ENCODE measurements around the gene SELENOM.

DNA sequence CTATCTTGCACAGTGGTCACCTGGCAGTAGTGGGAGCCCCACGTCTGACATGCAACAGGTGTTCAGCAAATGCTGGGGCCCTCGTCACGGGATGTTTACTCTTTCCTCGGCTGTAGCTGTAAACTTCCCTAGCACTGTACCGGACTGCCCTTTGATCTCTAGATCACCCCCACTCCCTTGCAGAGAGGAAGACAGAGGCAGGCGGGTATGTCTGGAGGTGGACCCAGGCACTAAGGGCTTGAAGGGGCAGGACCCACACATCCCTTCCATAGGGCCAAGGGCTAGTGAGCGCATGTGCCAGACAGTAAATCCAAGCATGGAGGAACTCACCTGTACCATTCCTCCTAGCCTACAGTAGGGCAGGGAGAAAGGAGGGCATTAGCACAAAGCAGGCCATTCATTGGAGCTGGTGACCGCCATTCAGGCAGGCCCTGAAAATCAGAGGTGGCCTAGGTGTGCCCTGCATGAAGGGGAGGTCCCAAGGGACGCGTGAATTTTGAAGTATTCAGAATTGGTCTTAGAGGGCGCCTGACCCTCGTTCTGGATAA lies 28.2 kb downstream of the SELENOM start:
- TF ChIP-seq, protein P1, sequence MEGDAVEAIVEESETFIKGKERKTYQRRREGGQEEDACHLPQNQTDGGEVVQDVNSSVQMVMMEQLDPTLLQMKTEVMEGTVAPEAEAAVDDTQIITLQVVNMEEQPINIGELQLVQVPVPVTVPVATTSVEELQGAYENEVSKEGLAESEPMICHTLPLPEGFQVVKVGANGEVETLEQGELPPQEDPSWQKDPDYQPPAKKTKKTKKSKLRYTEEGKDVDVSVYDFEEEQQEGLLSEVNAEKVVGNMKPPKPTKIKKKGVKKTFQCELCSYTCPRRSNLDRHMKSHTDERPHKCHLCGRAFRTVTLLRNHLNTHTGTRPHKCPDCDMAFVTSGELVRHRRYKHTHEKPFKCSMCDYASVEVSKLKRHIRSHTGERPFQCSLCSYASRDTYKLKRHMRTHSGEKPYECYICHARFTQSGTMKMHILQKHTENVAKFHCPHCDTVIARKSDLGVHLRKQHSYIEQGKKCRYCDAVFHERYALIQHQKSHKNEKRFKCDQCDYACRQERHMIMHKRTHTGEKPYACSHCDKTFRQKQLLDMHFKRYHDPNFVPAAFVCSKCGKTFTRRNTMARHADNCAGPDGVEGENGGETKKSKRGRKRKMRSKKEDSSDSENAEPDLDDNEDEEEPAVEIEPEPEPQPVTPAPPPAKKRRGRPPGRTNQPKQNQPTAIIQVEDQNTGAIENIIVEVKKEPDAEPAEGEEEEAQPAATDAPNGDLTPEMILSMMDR (IDR thresholded peaks at IDR 0.05; ENCODE audit: low read length): no peak
- TF ChIP-seq EZH2 (optimal IDR thresholded peaks at IDR 0.05; ENCODE audit: low read depth, low read length): no peak
- no peak for TF ChIP-seq EZH2phosphoT487 (IDR thresholded peaks at IDR 0.05; ENCODE audit: low read length)
